ENCODE measurements around the gene CLIP2. TPM values are rescaled to one million over a fixed set of nuclear protein-coding genes. Genes with fewer than 3 reads are reported as not detected.
"Not testable (repeated sequence)": the region's sequence is repeated elsewhere in the genome, so short reads cannot be mapped to it uniquely, and the experiment has no call there.

CLIP2 gene
- total RNA-seq, 1 donor from 2014 or later: 12.5 TPM

DNA sequence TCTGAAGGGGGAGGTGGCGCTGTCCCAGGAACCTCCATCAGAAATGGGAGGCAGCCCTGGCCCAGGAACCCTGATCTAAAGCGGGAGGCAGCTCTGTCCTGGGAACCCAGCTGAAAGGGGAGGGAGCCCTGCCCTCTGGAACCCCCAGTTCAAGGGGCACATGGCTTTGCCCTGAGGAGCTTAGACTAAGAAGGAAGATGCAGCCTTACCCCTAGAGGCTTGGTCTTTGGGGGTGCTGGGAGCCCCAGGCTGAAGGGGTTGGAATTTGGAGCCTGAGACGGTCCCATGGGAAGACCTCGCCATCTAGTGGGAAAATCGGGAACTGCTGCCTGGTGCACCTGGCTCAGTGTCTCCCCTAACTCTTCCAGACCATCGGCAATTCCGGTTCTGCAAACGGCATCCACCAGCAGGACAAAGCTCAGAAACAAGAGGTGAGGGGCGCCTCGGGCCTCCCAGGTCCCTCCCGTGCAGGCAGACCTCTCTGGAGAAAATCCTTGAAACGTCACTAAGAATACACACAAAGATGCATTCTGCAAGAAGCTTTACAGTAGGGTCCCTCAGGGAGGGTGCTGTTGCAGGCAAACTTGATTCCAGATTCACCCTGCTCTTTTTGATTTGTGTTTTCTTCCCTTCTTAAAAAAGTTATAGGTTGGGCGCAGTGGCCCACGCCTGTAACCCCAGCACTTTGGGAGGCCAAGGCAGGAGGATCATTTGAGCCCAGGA is 112.1 kb downstream of the CLIP2 start:
- DNase-seq (ENCODE audit: low spot score): no peak

DNA sequence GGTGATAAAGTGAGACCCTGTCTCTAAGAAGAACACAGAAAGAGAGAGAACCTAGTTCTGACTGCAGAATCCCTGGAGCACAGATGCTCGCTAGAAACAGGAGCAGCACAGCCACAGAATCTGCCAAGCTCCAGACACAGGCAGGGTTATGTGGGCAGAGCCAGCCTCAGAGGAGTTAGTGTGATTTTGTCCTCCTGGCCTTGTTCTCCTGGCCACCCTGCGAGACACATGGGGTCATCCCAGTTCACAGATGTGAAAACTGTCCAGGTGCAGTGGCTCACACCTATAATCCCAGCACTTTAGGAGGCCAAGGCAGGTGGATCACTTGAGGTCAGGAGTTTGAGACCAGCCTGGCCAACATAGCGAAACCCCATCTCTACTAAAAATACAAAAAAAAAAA is 113.5 kb downstream of the CLIP2 start:
- DNase-seq (ENCODE audit: low spot score): not testable (repeated sequence)

DNA sequence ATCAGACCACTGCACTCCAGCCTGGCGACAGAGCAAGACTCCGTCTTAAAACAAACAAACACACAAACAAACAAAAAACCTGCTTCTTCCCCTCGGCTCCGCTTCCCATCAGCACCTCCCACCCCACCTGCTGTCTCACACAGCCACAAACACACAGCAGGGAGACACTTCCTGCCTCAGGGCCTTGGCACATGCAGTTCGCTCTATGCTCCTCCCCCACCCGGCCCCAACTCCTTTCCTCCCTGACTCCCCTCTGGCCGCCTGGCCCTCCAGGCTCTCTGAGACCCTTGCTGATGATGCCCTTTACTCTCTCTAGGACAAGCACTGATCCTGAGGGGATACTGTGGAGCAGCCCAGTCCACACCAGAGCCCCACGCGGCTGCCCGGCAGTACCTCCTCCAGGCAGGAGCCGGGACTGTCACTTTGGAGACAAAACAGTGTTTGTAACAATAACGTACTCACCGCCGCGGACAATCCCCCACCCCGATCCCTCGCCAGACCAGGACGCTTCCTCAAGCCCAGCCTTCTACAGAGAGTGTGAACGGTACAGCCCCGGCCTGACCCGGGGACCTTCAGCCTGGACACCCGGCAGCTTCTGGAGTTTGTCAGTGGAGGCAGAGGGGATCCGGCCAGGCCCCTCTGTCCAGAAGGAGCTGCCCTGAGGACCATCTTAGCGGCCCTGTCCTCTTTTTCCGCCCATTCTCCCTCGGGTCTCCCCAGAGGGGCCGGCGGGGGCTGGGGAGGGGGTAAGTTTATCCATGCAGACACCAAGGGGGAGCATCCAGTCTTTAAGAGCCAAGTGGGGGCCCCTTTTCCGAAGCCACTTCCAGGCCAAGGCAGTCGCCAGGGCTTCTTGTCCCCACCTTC is 114.5 kb downstream of the CLIP2 start:
- no peak for DNase-seq (ENCODE audit: low spot score)

DNA sequence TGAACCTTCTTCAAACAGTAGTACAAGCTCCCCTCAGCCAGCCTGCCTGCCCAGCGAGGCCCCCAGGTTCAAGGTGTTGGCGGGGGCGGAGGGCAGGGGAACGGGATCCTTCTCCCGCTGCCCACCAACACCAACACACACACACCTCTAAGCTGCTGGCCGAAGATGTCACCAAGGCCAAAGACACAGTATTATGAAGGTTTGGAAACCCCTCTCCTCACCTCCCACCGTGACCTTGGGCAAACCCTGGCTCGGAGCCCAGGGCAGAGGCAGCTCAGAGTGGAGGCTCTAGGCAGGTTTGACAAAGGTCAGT is 115.1 kb downstream of the CLIP2 start:
- no peak for DNase-seq (ENCODE audit: low spot score)

DNA sequence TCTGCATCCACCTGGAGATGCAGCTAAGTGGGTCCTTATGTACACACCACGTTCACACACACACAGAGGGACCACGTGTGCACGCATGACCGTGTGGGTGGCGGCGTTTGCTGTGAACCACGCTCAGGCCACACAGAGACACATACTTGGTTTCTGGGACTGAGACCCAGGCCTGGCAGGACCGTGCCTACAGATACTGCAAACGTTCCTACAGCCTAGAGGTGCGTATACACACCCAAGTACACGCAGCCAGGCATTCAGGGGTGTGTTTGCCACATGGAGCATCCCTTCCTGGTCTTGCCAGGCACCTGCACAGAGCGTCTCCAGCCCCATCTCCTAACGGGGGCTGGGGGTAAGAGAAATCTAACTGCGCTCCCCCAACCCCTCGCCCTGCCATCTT is 115.5 kb downstream of the CLIP2 start:
- no peak for DNase-seq (ENCODE audit: low spot score)

DNA sequence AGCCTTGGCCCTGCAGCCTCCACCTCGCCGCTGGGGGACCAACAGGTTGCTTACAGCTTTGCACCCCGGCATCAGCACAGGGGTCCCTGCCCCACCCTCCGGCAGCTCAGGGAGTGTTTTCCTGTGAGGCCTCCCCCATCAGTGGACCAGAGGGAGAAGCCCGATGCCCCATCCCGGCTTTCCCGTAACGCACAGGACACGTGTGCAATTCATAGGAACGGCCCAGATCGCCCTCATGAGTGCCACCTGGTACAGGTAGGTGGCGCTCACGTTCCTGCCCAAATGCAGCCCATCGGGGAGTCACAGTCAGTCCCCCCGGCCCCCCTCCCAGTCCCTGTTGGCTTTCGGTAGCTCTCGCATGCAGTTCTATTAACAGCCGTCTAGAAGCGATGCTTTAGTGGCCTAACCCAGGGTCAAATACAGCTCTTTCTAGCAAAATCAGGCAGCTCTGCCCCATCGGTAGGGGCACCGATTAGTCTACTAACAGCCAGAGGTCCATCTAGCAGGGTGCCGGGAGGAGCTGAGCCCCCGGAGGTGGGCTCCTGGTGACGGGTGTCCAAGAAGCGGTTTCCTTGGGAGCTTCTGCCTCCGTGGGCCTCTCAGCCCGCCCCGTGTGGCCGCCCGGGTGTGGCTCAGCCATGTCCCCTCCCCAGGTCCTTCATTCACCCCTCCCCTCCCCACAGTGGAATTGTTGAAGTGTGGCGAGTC is 116.1 kb downstream of the CLIP2 start:
- no peak for DNase-seq (ENCODE audit: low spot score)

DNA sequence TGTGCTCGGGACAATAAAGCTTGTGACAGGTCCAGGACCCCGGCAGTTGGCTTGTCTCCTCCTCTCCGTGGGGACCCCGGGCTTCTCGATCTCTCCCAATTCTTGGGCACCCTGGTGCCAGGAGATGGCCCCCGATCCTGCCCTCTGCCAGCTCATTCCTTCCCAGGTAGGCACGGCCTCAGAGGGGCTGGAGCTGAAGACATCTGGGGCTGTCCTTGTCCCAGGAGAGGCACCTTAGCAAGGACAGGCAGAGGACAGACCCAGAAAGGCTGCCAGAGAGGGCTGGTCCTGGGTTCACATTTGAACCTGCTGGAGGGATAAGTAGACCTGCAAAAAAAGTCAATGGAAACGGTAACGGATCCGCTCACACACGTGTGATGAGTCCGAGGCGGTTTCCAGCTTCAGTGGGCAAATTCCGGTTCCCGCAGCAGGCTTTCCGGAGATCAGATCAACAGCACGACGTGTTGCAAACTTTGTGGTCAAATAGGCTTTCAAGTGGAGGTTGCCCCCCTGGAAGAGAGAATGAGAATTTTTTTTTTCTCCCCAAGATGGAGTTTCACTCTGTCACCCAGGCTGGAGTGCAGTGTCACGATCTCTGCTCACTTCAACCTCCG is 116.8 kb downstream of the CLIP2 start:
- no peak for DNase-seq (ENCODE audit: low spot score)

DNA sequence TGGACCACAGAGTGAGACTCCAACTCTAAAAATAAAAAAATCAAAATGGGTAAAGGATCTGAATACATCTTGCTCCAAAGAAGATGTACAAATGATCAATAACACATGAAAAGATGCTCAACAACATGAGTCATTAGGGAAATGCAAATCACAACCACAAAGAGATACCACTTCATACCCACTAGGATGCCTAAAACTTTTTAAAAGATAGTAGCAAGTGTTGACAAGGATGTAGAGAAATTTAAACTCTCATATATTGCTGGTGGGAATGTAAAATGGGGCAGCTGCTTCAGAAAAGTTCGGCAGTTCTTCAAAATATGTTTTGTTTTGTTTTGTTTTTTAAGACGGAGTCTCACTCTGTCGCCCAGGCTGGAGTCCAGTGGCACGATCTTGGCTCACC is 118.8 kb downstream of the CLIP2 start:
- DNase-seq (ENCODE audit: low spot score): no peak

DNA sequence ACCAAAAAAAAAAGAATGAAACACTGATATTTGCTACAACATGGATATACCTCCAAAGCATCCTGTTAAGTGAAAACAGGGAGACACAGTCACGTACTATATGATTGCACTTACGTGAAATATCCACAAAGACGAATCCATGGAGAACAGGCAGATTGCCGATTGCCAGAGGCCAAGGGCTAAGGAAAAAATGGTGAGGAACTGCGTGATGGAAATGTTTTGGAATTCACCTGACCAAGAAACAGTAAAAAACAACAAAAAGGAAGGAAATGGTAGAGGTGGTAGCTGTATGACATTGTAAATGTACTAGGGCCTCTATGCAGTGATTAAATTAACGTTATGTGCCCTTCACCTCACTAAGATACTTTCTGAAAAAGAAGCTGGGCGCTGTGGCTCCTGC is 120.4 kb downstream of the CLIP2 start:
- no peak for DNase-seq (ENCODE audit: low spot score)

DNA sequence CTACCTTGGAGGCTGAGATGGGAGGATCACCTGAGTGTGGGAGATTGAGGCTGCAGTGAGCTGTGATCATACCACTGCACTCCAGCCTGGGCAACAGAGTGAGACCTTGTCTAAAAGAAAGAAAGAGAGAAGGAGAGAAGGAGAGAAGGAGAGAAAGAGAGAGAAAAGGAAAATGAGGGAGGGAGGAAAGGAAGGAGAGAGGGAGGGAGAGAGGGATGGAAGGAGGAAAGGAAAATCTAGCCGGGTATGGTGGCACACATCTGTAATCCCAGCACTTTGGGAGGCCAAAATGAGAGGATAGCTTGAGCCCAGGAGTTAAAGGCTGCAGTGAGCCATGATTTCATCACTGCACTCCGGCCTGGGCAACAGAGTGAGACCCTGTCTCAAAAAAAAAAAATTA is 121.6 kb downstream of the CLIP2 start:
- no peak for DNase-seq (ENCODE audit: low spot score)

DNA sequence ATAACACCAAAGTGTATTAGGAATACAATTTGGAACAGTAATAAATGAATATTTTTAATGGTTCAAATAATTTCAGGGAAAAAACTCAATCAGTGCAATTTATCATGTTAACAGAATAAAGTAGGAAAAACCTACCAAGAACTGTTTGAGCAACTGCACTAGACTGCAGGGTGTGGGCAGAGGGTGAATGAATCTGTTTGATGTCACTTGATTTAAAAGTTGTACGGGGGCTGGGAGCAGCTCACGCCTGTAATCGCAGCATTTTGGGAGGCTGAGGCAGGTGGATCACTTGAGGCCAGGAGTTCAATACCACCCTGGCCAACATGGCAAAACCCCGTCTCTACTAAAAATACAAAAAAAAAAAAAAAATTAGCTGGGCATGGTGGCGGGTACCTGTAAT is 122.4 kb downstream of the CLIP2 start:
- not testable (repeated sequence) for DNase-seq (ENCODE audit: low spot score)

DNA sequence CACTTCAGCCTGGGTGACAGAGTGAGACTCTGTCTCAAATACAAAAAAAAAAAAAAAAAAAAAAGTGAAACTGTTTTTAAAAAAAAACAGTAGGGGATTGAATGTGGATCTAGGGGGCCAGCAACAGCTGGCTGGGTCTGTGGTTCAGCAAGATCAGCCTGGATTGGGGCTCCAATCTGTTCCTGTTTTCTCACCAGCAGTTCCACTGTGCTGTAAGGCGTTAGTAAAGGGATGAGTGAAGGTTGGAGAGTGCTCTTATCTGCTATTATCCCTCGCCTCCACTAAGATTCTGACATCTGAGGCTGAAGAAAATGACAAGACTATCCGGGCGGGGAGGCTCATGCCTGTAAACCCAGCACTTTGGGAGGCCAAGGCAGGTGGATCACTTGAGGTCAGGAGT is 122.8 kb downstream of the CLIP2 start:
- no peak for DNase-seq (ENCODE audit: low spot score)

DNA sequence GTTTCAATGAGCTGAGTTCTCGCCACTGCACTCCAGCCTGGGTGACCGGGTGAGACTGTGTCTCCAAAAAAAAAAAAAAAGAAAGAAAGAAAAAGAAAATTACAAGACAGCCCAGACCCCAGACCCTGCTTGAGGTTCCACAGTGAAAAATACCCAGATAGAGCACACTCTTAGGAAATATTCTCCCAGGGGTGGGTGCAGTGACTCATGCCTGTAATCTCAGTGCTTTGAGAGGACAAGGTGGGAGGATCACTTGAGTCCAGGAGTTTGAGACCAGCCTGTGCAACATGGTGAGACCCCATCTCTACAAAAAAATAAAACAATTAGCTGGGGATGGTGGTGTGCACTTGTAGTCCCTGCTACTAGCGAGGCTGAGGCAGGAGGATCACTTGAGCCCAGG is 123.4 kb downstream of the CLIP2 start:
- no peak for DNase-seq (ENCODE audit: low spot score)

DNA sequence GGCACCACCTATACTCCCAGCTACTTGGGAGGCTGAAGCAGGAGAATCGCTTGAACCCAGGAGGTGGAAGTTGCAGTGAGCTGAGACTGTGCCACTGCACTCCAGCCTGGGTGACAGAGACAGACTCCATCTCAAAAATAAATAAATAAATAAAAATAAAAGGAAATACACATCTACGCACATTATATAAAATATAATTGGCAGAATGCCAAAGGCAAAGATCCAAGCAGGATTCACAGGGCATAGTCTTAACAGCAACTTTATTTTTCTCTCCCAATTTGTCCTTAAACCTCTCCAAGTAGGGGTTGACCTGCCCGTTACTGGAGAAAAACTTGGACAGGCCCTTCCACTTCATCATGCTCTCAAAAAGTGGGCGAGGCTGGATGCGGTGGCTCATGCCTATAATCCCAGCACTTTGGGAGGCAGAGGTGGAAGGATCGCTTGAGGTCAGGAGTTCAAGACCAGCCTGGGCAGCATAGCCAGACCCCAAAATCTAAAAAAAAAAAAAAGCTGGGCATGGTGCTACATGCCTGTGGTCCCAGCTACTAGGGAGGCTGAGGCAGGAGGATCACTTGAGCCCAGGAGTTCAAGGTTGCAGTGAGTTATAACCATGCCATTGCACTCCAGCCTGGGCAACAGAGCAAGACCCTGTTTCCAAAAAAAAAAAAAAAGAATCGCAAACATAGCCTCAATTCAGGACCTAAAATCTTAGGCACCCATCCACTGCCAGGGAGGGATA is 125.6 kb downstream of the CLIP2 start:
- not testable (repeated sequence) for DNase-seq (ENCODE audit: low spot score)

DNA sequence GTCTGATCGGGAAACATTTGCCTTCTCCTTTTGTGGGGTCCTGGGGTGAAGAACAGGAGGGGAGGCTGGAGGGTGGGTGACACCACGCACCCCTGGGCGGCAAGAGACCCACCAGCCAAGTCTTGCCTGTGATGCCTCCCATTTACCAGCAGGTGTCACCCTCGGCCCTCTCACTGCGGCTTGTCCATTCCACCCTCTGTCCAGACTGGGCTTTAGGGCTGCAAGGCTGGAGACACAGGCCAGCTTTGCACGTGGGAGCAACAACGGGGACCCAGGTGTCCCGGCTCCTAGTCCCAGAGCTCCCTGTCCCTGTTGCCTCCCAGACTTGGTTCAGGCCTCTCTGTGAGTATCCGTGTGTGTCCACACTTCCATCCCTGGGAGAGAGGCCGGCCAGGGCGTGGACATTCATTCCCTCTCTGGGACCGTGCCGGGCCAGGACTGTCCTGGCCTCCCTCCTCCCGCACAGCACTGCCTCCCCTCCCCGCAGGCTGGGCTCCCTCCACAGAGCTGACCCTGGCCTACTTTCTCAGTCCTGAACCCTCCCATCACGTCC is 128.3 kb downstream of the CLIP2 start:
- DNase-seq (ENCODE audit: low spot score): no peak

DNA sequence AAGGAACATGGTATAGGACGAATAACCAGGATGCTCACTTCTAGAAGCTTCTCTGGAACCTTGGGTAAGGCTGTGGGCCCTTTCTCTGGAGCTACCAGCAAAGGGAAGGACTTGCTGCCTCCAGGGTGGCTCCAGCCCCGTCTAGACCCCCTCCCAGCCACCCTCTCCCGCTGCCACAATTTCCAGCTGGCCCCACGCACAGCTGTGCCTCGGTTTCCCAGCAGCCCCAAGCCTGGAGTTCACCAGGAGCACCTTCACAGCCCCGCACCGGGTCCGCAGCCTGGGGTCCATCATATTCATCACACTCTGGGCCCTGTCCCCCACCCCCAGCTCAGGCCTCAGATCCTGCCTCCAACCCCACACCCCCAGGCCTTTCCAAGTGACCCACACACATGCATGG is 128.9 kb downstream of the CLIP2 start:
- no peak for DNase-seq (ENCODE audit: low spot score)

DNA sequence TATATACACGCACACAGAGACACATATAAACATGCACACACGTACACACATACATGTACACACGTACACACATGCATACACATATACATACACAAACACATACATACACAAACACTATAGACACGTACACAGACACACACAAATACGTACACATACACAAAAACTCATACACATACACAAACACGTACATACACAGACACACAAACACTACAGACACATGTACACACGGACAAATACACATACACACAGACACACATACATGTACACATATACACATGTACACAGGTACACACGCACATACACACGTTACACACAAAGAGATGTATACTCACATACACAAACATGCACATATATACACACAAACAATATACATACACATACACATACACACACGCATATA is 129.3 kb downstream of the CLIP2 start:
- DNase-seq (ENCODE audit: low spot score): no peak

DNA sequence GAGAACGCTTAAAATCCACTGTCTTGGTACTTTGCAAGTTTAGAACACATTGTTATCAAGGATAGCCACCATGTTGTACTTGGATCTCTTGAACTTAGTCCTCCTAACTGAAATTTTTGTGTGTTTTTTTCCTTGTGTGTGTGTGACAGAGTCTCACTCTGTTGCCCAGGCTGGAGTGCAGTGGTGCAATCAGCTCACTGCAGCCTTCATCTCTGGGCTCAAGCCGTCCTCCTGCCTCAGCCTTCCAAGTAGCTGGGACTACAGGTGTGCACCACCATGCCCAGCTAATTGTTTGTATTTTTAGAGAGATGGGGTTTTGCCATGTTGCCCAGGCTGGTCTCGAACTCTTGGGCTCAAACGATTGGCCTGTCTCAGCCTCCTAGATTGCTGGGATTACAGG is 130.0 kb downstream of the CLIP2 start:
- not testable (repeated sequence) for DNase-seq (ENCODE audit: low spot score)

DNA sequence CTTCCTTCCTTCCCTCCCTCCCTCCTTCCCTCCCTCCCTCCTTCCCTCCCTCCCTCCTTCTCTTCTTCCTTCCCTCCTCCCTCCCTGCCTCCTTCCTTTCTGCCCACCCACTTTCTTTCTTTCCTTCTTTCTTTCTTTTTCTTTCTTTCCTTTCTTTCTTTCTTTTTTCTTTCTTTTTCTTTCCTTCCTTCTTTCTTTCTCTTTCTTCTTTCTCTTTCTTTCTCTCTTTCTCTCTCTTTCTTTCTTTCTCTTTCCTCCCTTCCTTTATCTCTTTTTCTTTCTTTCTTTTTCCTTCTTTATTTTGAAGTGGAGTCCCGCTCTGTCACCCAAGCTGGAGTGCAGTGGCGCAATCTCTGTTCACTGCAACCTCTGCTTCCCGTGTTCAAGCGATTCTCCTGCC is 130.8 kb downstream of the CLIP2 start:
- no peak for DNase-seq (ENCODE audit: low spot score)

DNA sequence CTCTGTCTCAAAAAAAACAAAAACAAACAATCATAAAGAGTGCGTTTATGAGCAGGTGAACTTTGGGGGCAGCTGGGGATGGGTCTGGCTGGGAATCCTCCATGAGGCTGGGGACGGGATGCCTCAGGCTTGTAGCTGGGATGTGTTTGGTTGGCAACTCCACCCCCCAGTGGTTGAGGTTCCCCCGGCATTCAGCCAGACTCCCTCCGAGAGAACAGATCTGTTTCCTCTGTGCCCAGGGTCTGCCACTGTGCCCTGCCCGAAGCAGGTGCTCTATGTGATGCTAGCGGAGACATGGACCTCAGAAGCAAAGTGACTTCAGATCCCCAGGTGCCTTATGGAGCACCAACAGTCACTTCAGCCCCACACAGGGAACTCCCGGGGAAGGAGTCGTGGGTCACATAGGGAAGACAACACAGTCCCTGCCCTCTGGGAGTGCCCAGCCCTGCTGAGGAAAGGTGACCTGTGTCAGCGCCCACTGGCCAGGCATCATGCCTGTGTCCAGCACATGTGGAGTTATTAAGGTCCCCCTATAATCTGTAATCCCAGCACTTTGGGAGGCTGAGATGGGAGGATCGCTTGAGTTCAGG is 135.2 kb downstream of the CLIP2 start:
- DNase-seq (ENCODE audit: low spot score): no peak
